ENCODE data around the gene ARTN.

GRCh38 chr1:43986712-43987111, 53.1 kb downstream of the ARTN start:
- TF ChIP-seq CTCF (IDR thresholded peaks at IDR 0.05), result no peak
- TF ChIP-seq POLR2A (IDR thresholded peaks at IDR 0.05), result no peak

Measured in uterus (tissue), 2 donors.